ENCODE data around the gene MYO1E.

- no peak for TF ChIP-seq CTCF (IDR thresholded peaks at IDR 0.05)
- TF ChIP-seq POLR2AphosphoS5 (IDR thresholded peaks at IDR 0.05), result no peak
These were observed 65.5 kb downstream of the MYO1E start for GRCh38 chr15:59307165-59307537.

Measured in transverse colon (tissue), 4 donors.